Ramos (cell line): Measurements from ENCODE around the gene LAMA1.

Experiments used
- in situ Hi-C: fragments of 300-500 bp; cut with MboI; formaldehyde crosslinking; loops from one replicate; pipeline ENCODE4 v1.14.3; 2022; ENCODE audit warnings: low sequenced_read_pairs; ENCODE audit not compliant: unreplicated experiment

The LAMA1 gene

GRCh38 chr18:7000484-7001096 is 117.0 kb downstream of the LAMA1 start:
- in situ Hi-C loops, result no loop called here

- in situ Hi-C loops, result no loop called here
Observed at GRCh38 chr18:6997808-6998207, 119.8 kb downstream of the LAMA1 start.

GRCh38 chr18:6994771-6995430 is 122.7 kb downstream of the LAMA1 start:
- in situ Hi-C loops, result no loop called here

- in situ Hi-C loops, result no loop called here
Observed at GRCh38 chr18:6994056-6994770, 123.4 kb downstream of the LAMA1 start.

- in situ Hi-C loops, result no loop called here
Observed at GRCh38 chr18:6992761-6993160, 124.8 kb downstream of the LAMA1 start.

GRCh38 chr18:6983366-6983765 is 134.2 kb downstream of the LAMA1 start:
- in situ Hi-C loops, result no loop called here

- in situ Hi-C loops, result no loop called here
Observed at GRCh38 chr18:6982398-6982797, 135.2 kb downstream of the LAMA1 start.

GRCh38 chr18:6980363-6980762 is 137.2 kb downstream of the LAMA1 start:
- in situ Hi-C loops, result no loop called here

- in situ Hi-C loops, result no loop called here
Observed at GRCh38 chr18:6979954-6980353, 137.6 kb downstream of the LAMA1 start.

GRCh38 chr18:6976935-6977334 is 140.7 kb downstream of the LAMA1 start:
- in situ Hi-C loops, result no loop called here

GRCh38 chr18:6975084-6975483 is 142.5 kb downstream of the LAMA1 start:
- in situ Hi-C loops, result no loop called here

GRCh38 chr18:6971823-6972478 is 145.6 kb downstream of the LAMA1 start:
- in situ Hi-C loops, result no loop called here

- in situ Hi-C loops, result no loop called here
Observed at GRCh38 chr18:6963452-6964097, 154.0 kb downstream of the LAMA1 start.

- in situ Hi-C loops, result no loop called here
Observed at GRCh38 chr18:6962571-6963451, 154.8 kb downstream of the LAMA1 start.

- in situ Hi-C loops, result no loop called here
Observed at GRCh38 chr18:6961331-6961730, 156.3 kb downstream of the LAMA1 start.

GRCh38 chr18:6960656-6961055 is 156.9 kb downstream of the LAMA1 start:
- in situ Hi-C loops, result no loop called here

GRCh38 chr18:6960124-6960523 is 157.5 kb downstream of the LAMA1 start:
- in situ Hi-C loops, result no loop called here

GRCh38 chr18:6959110-6959509 is 158.5 kb downstream of the LAMA1 start:
- in situ Hi-C loops, result no loop called here

GRCh38 chr18:6956999-6957398 is 160.6 kb downstream of the LAMA1 start:
- in situ Hi-C loops, result no loop called here

GRCh38 chr18:6956495-6956894 is 161.1 kb downstream of the LAMA1 start:
- in situ Hi-C loops, result no loop called here
